Measurements from ENCODE around the gene TMEM92.

TMEM92 gene

DNA sequence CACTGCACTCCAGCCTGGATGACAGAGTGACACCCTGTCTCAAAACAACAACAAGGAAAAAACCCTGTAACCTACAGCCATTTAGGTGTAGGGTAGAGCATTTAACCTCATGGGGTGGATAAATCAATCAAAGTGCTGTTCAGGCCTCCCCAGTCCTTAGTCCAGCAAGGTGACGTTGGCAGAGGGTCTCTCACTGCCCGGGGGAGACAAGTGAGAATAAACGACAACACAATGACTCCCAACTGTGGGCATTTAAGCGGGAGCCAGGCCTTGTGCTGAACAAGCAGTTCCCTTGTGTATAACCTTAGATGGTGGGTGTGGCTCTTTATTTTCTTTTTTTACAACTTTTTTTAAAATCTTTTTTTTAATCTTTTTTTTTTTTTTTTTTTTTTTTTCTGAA is 29.3 kb downstream of the TMEM92 start:
- ChIA-PET POLR2A (no interaction called here), CTCF (interaction anchor here (24.0 kb wide), 1 partner anchor 100 kb away, joined by 324 read pairs; the partner anchor contains the start of gene COL1A1)
- DNase-seq (ENCODE audit: extremely low spot score), result no peak
- TF ChIP-seq, protein P1, sequence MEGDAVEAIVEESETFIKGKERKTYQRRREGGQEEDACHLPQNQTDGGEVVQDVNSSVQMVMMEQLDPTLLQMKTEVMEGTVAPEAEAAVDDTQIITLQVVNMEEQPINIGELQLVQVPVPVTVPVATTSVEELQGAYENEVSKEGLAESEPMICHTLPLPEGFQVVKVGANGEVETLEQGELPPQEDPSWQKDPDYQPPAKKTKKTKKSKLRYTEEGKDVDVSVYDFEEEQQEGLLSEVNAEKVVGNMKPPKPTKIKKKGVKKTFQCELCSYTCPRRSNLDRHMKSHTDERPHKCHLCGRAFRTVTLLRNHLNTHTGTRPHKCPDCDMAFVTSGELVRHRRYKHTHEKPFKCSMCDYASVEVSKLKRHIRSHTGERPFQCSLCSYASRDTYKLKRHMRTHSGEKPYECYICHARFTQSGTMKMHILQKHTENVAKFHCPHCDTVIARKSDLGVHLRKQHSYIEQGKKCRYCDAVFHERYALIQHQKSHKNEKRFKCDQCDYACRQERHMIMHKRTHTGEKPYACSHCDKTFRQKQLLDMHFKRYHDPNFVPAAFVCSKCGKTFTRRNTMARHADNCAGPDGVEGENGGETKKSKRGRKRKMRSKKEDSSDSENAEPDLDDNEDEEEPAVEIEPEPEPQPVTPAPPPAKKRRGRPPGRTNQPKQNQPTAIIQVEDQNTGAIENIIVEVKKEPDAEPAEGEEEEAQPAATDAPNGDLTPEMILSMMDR (IDR thresholded peaks at IDR 0.05; ENCODE audit: control extremely low read depth, extremely low read depth, low read depth, missing control alignments), result no peak

DNA sequence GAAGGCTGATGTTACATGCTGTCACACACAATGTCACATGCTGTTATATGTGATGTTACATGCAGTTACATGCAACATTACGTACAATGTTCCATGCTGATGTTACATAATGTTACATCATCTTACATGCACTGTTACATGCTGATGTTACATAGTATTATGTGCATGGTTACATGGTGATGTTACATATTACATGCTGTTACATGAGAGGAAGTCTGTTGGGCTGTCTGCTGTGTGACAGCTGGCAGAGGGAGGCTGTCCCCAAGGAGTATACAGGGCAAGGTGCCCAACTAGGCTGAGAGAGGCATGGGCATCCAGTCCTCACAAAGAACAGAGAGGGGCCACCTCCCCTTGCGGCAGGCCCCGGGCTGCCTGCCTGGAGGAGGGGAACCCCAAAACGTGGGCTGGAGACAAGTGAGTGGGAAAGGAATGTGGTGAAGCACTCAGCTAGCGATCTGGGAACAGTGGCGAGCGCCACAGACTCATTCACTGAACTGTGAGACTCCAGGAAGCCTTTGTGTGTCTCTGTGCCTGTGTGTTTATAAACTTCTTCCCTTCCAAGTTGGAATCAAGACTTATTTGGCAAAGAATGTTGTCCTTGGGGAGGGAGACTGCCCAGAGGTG is 30.6 kb downstream of the TMEM92 start:
- DNase-seq (ENCODE audit: extremely low spot score), result no peak
- TF ChIP-seq, protein P1 (IDR thresholded peaks at IDR 0.05; ENCODE audit: control extremely low read depth, extremely low read depth, low read depth, missing control alignments), result no peak
- CTCF ChIA-PET, result interaction anchor here (2.3 to 24.0 kb wide), 3 partner anchors 102 to 211 kb away, joined by 6 to 324 read pairs (median 11); partner anchors contain the start of gene COL1A1
- POLR2A ChIA-PET, result no interaction called here

DNA sequence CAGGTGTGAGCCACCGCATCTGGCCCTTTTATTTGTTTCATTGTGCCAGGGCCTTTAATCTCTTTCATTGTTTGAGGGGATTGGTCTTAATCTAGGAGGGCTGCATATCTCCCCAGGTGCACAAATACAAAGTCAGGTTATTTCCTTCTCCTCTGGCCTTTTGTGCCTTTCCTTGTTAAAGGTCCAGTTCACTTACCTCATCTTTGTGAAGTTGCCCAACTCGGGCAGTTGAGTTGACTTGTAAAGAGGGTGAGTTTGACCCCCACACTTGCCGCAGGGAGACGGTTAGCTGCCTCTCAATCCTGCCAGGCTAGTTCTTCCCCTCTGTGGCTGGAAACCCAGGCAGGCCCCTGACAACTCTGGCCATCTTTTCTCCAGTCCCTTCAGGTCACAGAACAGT is 33.4 kb downstream of the TMEM92 start:
- CTCF ChIA-PET, result interaction anchor here (1.4 to 24.0 kb wide), 5 partner anchors 10 to 138 kb away, joined by 3 to 324 read pairs (median 16); partner anchors contain the start of gene COL1A1
- TF ChIP-seq, protein P1 (IDR thresholded peaks at IDR 0.05; ENCODE audit: control extremely low read depth, extremely low read depth, low read depth, missing control alignments), result no peak
- POLR2A ChIA-PET, result no interaction called here
- DNase-seq (ENCODE audit: extremely low spot score), result no peak

DNA sequence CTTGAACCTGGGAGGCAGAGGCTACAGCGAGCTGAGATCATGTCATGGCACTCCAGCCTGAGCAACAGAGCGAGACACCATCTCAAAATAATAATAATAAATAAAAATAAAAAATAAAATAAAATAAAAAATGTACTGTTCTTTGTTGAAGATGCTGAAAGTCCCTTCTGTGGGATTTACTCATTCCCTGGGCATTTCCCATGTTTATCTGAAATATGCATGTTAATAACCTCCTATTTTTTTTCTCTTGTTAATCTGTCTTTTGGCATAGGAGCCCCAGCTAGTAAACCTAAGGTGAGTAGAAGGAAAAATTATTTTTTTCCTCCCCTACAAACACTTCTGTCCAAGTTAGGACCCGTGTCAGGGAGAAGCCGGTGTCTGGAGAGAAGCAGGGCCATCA is 34.4 kb downstream of the TMEM92 start:
- CTCF ChIA-PET, result interaction anchor here (1.0 to 24.0 kb wide), 6 partner anchors 11 to 311 kb away, joined by 3 to 324 read pairs (median 4); partner anchors contain the start of gene COL1A1
- POLR2A ChIA-PET, result no interaction called here
- DNase-seq (ENCODE audit: extremely low spot score), result no peak
- TF ChIP-seq, protein P1 (IDR thresholded peaks at IDR 0.05; ENCODE audit: control extremely low read depth, extremely low read depth, low read depth, missing control alignments), result no peak

DNA sequence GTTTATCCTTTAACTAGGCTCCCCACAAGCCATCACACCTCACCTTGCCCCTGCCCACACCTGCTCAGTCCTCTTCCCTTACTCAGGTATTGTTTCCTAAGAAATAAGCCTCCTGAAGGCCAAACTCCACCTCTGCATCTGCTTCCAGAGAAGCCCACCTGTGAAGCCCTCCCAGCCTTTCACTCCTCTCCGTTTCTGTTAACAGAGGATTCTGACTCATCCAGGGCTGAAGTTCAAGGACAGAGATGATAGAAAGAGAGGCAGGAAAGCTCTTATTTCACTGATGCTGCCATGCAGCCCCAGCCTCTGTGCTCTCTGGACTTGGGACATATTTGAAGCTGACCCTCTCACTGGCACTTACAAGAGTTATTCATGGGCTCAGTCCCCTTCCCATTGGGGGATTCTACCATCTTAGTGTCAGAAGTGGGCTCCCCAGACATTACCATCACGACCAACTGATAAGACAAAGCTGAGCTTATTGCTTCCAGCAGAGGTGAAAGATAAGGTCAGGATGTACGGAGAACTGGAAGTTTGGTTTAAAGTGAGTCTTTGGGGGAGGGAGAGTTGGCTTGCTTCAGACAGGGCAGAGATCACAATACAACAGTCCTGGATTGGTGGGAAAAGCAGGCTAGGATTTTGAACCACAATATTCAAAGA is 36.3 kb downstream of the TMEM92 start:
- DNase-seq (ENCODE audit: extremely low spot score), result no peak
- ChIA-PET CTCF (interaction anchor here (1.9 to 24.0 kb wide), 4 partner anchors 13 to 216 kb away, joined by 5 to 324 read pairs (median 14); partner anchors contain the start of genes COL1A1 and LRRC59), POLR2A (no interaction called here)
- TF ChIP-seq, protein P1 (IDR thresholded peaks at IDR 0.05; ENCODE audit: control extremely low read depth, extremely low read depth, low read depth, missing control alignments), result no peak

DNA sequence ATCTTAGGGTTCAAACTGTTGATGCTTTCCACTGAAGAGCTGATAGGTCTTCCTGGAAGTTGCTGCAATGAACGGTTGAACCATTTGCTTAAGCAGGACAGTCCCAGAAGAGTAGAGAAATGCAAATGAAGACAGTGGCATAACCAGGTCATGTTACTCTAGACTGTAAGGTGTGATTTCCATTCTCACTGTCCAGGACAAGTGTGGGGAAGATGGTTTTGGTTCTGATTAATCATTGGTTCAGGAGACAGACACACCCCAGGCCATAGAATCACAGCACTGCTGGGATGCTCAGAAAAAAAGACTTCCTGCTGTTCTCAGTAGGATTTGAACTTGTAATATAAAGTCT is 36.8 kb downstream of the TMEM92 start:
- POLR2A ChIA-PET, result interaction anchor here (0.5 kb wide), 1 partner anchor 490 kb away, joined by 3 read pairs; no protein-coding TSS in a partner anchor
- CTCF ChIA-PET, result interaction anchor here (1.4 to 24.0 kb wide), 6 partner anchors 13 to 217 kb away, joined by 4 to 324 read pairs (median 8); partner anchors contain the start of genes COL1A1 and LRRC59
- DNase-seq (ENCODE audit: extremely low spot score), result no peak
- TF ChIP-seq, protein P1 (IDR thresholded peaks at IDR 0.05; ENCODE audit: control extremely low read depth, extremely low read depth, low read depth, missing control alignments), result no peak
